WTC11 (cell line): ENCODE data around the gene NMBR. TPM values are rescaled to one million over a fixed set of nuclear protein-coding genes. Genes with fewer than 3 reads are reported as not detected.
A peak's percentile ranks its signal among the peaks of the same experiment; 100 is the strongest.

ENCODE experiments used
- ATAC-seq: fragments of 200-7000 bp; cut with Tn5 transposase; 2 replicates; pipeline ENCODE4 v1.10.0; 2021; ENCODE audit warnings: mild to moderate bottlenecking, moderate library complexity
- CTCF ChIA-PET: fragments of 300-600 bp; sonication (Branson Sonifier 250); formaldehyde crosslinking; loops from one replicate; lab custom pipeline; 2021; ENCODE audit warnings: antibody characterized with exemption; lab: Charles Lee
- POLR2A ChIA-PET: fragments of 350-600 bp; sonication (Branson Sonifier 250); formaldehyde crosslinking; loops from one replicate; lab custom pipeline; 2021; ENCODE audit warnings: antibody characterized with exemption; lab: Charles Lee
- DNase-seq: peaks from one replicate; pipeline ENCODE4 v3.0.0; 2021; ENCODE audit warnings: low spot score
- H3K27ac Mint-ChIP-seq: 2 replicates; pipeline ENCODE4 v1.8.0; 2021; ENCODE audit warnings: mixed read lengths
- H3K27me3 Mint-ChIP-seq: 2 replicates; pipeline ENCODE4 v1.8.0; 2021; ENCODE audit warnings: low read depth, mild to moderate bottlenecking, moderate library complexity, mixed read lengths
- H3K36me3 Mint-ChIP-seq: 2 replicates; pipeline ENCODE4 v1.8.0; 2021; ENCODE audit warnings: mixed read lengths
- H3K4me1 Mint-ChIP-seq: 2 replicates; pipeline ENCODE4 v1.8.0; 2022; ENCODE audit warnings: mixed read lengths
- H3K4me3 Mint-ChIP-seq: 2 replicates; pipeline ENCODE4 v1.8.0; 2021; ENCODE audit warnings: mild to moderate bottlenecking, moderate library complexity, mixed read lengths
- H3K9me3 Mint-ChIP-seq: 2 replicates; pipeline ENCODE4 v1.8.0; 2021; ENCODE audit warnings: mixed read lengths
- ATF1 ChIP-seq: sonication (generic); formaldehyde crosslinking; IDR thresholded peaks from 2 replicates; pipeline ENCODE4 v1.8.1; 2023; ENCODE audit warnings: mild to moderate bottlenecking, moderate library complexity, missing genetic modification reagents
- CBFB ChIP-seq: sonication (generic); formaldehyde crosslinking; IDR thresholded peaks from 2 replicates; pipeline ENCODE4 v1.8.1; 2022; ENCODE audit warnings: mild to moderate bottlenecking, low read depth, missing genetic modification reagents
- CREB1 ChIP-seq: sonication (generic); formaldehyde crosslinking; IDR thresholded peaks from 2 replicates; pipeline ENCODE4 v1.8.0; 2023; ENCODE audit warnings: mild to moderate bottlenecking, missing genetic modification reagents
- EMX1 ChIP-seq: fragments of 250-450 bp; sonication (Bioruptor Pico); IDR thresholded peaks from 2 replicates; pipeline ENCODE4 v1.8.0; 2021; ENCODE audit warnings: mild to moderate bottlenecking
- FOXK1 ChIP-seq: sonication (generic); formaldehyde crosslinking; IDR thresholded peaks from 2 replicates; pipeline ENCODE4 v1.8.0; 2022; ENCODE audit warnings: mild to moderate bottlenecking, moderate library complexity, missing genetic modification reagents
- GRHL2 ChIP-seq: fragments of 250-450 bp; sonication (Bioruptor Pico); IDR thresholded peaks from 2 replicates; pipeline ENCODE4 v1.8.0; 2022; ENCODE audit warnings: mild to moderate bottlenecking, moderate library complexity; ENCODE audit not compliant: insufficient replicate concordance, severe bottlenecking
- HMGA2 ChIP-seq: fragments of 250-450 bp; sonication (Bioruptor Pico); IDR thresholded peaks from 2 replicates; pipeline ENCODE4 v1.4.0; 2021; ENCODE audit warnings: mild to moderate bottlenecking, moderate library complexity
- JUN ChIP-seq: sonication (generic); formaldehyde crosslinking; IDR thresholded peaks from 2 replicates; pipeline ENCODE4 v1.8.0; 2023; ENCODE audit warnings: mild to moderate bottlenecking, missing genetic modification reagents
- MXD4 ChIP-seq: fragments of 250-450 bp; sonication (Bioruptor Pico); IDR thresholded peaks from 2 replicates; pipeline ENCODE4 v1.8.0; 2021; ENCODE audit warnings: mild to moderate bottlenecking, moderate library complexity, borderline replicate concordance
- OVOL2 ChIP-seq: fragments of 250-450 bp; sonication (Bioruptor Pico); IDR thresholded peaks from 2 replicates; pipeline ENCODE4 v1.9.0; 2021; ENCODE audit warnings: mild to moderate bottlenecking, borderline replicate concordance
- SMAD3 ChIP-seq: sonication (generic); formaldehyde crosslinking; IDR thresholded peaks from 2 replicates; pipeline ENCODE4 v1.8.0; 2022; ENCODE audit warnings: missing genetic modification reagents, mild to moderate bottlenecking, borderline replicate concordance
- TEAD1 ChIP-seq: sonication (generic); formaldehyde crosslinking; IDR thresholded peaks from 2 replicates; pipeline ENCODE4 v1.8.0; 2022; ENCODE audit warnings: mild to moderate bottlenecking, missing genetic modification reagents
- TEAD4 ChIP-seq: sonication (generic); formaldehyde crosslinking; IDR thresholded peaks from 2 replicates; pipeline ENCODE4 v1.8.0; 2022; ENCODE audit warnings: mild to moderate bottlenecking, missing genetic modification reagents
- ZNF121 ChIP-seq: sonication (generic); formaldehyde crosslinking; IDR thresholded peaks from 2 replicates; pipeline ENCODE4 v1.8.0; 2023; ENCODE audit warnings: missing genetic modification reagents
- ZNF138 ChIP-seq: sonication (generic); formaldehyde crosslinking; conservative IDR thresholded peaks from 2 replicates; pipeline ENCODE4 v1.8.1; 2022; ENCODE audit warnings: mild to moderate bottlenecking, moderate library complexity, missing genetic modification reagents
- ZNF219 ChIP-seq: sonication (generic); formaldehyde crosslinking; IDR thresholded peaks from 2 replicates; pipeline ENCODE4 v1.8.0; 2023; ENCODE audit warnings: missing genetic modification reagents, mild to moderate bottlenecking, borderline replicate concordance
- ZNF423 ChIP-seq: fragments of 250-450 bp; sonication (Bioruptor Pico); IDR thresholded peaks from 2 replicates; pipeline ENCODE4 v2.1.2; 2022; ENCODE audit warnings: mild to moderate bottlenecking, moderate library complexity
- total RNA-seq: library from RNA; stranded (reverse); gene quantifications from 3 replicates; pipeline ENCODE4 v1.2.3, GENCODE V29; 2021
- TF ChIP-seq, protein P1 (sequence below): sonication (generic); formaldehyde crosslinking; IDR thresholded peaks from 2 replicates; pipeline ENCODE4 v1.8.0; 2023; ENCODE audit warnings: missing genetic modification reagents
- TF ChIP-seq, protein P2 (sequence below): sonication (generic); formaldehyde crosslinking; IDR thresholded peaks from 2 replicates; pipeline ENCODE4 v1.8.0; 2022; ENCODE audit warnings: mild to moderate bottlenecking, missing genetic modification reagents
- TF ChIP-seq, protein P3 (sequence below): fragments of 250-450 bp; sonication (Bioruptor Pico); IDR thresholded peaks from 2 replicates; pipeline ENCODE4 v1.9.0; 2021; ENCODE audit warnings: mild to moderate bottlenecking
- TF ChIP-seq, protein P4 (sequence below): fragments of 200-600 bp; IDR thresholded peaks from 2 replicates; pipeline ENCODE4 v1.8.0; 2022; ENCODE audit warnings: antibody characterized with exemption
- TF ChIP-seq, protein P5 (sequence below): sonication (generic); formaldehyde crosslinking; IDR thresholded peaks from 2 replicates; pipeline ENCODE4 v1.8.0; 2022; ENCODE audit warnings: mild to moderate bottlenecking, missing genetic modification reagents
- TF ChIP-seq, protein P6 (sequence below): fragments of 250-450 bp; sonication (Bioruptor Pico); IDR thresholded peaks from 2 replicates; pipeline ENCODE4 v2.1.2; 2022; ENCODE audit warnings: mild to moderate bottlenecking, moderate library complexity
- TF ChIP-seq, protein P7 (sequence below): sonication (generic); formaldehyde crosslinking; IDR thresholded peaks from 2 replicates; pipeline ENCODE4 v1.8.1; 2022; ENCODE audit warnings: low read depth, missing genetic modification reagents, borderline replicate concordance

NMBR gene
- total RNA-seq, 1 experiment from 2014 or later = not detected

DNA sequence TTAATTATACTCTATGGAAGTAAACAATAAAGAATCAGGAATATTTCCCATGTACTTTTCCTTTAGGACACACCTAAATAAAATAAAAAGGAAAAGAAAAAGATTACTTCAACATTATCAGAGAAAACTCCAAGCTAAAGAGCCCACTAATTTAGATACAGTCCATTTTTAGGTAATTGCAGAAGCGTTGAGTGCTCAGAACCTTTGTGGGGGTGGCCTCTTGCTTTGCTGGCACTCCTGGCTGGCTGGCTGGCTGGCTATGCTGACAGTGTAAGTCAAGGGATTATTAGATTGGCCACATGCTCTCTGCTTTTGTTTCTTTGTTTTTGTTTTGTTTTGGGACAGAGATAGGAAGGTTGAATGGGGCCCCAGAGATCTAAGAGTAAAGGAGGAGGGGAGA is 14.3 kb downstream of the NMBR start, which contains the start of gene GJE1:
GJE1 (plus strand) TSS at position 301 of the 400 bp plus-strand sequence. CDS start 234 bp downstream, outside the sequence.
- TF ChIP-seq ZNF423 (CRISPR knock-in tag) (no peak), ZNF121 (CRISPR knock-in tag) (no peak), FOXK1 (no peak), CREB1 (CRISPR knock-in tag) (no peak), ZNF219 (CRISPR knock-in tag) (no peak), GRHL2 (CRISPR knock-in tag) (no peak), OVOL2 (CRISPR knock-in tag) (no peak), ATF1 (no peak), TEAD4 (CRISPR knock-in tag) (no peak), ZNF138 (CRISPR knock-in tag) (no peak), MXD4 (CRISPR knock-in tag) (no peak), TEAD1 (CRISPR knock-in tag) (no peak)
- TF ChIP-seq, protein P1, sequence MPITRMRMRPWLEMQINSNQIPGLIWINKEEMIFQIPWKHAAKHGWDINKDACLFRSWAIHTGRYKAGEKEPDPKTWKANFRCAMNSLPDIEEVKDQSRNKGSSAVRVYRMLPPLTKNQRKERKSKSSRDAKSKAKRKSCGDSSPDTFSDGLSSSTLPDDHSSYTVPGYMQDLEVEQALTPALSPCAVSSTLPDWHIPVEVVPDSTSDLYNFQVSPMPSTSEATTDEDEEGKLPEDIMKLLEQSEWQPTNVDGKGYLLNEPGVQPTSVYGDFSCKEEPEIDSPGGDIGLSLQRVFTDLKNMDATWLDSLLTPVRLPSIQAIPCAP (CRISPR knock-in tag) = no peak
- TF ChIP-seq, protein P2, sequence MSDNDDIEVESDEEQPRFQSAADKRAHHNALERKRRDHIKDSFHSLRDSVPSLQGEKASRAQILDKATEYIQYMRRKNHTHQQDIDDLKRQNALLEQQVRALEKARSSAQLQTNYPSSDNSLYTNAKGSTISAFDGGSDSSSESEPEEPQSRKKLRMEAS (CRISPR knock-in tag) = no peak
- TF ChIP-seq, protein P3, sequence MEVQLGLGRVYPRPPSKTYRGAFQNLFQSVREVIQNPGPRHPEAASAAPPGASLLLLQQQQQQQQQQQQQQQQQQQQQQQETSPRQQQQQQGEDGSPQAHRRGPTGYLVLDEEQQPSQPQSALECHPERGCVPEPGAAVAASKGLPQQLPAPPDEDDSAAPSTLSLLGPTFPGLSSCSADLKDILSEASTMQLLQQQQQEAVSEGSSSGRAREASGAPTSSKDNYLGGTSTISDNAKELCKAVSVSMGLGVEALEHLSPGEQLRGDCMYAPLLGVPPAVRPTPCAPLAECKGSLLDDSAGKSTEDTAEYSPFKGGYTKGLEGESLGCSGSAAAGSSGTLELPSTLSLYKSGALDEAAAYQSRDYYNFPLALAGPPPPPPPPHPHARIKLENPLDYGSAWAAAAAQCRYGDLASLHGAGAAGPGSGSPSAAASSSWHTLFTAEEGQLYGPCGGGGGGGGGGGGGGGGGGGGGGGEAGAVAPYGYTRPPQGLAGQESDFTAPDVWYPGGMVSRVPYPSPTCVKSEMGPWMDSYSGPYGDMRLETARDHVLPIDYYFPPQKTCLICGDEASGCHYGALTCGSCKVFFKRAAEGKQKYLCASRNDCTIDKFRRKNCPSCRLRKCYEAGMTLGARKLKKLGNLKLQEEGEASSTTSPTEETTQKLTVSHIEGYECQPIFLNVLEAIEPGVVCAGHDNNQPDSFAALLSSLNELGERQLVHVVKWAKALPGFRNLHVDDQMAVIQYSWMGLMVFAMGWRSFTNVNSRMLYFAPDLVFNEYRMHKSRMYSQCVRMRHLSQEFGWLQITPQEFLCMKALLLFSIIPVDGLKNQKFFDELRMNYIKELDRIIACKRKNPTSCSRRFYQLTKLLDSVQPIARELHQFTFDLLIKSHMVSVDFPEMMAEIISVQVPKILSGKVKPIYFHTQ (CRISPR knock-in tag) = no peak
- H3K4me3 Mint-ChIP-seq = no peak within 1 kb of the TSS
- no peaks in the 10 kb centered on the region for H3K9me3 Mint-ChIP-seq
- H3K27me3 Mint-ChIP-seq = peaks cover 2% of the 10 kb centered on the region; the same call in 1 of the 2 replicates
- no peak within 1 kb of the TSS for H3K27ac Mint-ChIP-seq
- ATAC-seq (peak; percentile 55), DNase-seq (no peak)
- H3K4me1 Mint-ChIP-seq = peaks cover 8% of the 10 kb centered on the region
- POLR2A ChIA-PET = no interaction called here
- CTCF ChIA-PET = no interaction called here
- H3K36me3 Mint-ChIP-seq = no peaks in the 10 kb centered on the region

DNA sequence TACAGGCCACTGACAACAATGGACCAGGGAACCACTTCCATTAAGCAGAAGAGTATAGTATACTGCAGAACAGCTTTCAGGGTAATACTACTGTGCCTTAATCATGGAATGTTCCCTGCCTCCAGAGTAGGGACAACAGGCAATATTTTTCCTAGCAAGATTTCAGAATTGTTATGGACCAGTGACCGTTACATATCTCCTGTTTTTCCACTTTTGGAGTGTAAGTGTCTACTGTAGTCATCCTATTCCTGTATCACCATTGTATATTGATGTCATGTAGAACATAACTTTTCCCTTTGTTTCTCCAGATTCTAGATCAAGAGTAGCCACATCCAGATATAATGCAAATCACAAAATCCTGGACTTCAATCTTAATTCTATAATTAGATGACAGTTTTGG is 16.1 kb downstream of the NMBR start:
- H3K4me1 Mint-ChIP-seq = peaks cover 8% of the 10 kb centered on the region
- ATAC-seq (no peak), DNase-seq (no peak)
- H3K27ac Mint-ChIP-seq = no peak overlapping the region
- POLR2A ChIA-PET = no interaction called here
- H3K27me3 Mint-ChIP-seq = no peaks in the 10 kb centered on the region
- no peaks in the 10 kb centered on the region for H3K36me3 Mint-ChIP-seq
- CTCF ChIA-PET = no interaction called here
- no peaks in the 10 kb centered on the region for H3K9me3 Mint-ChIP-seq
- TF ChIP-seq, protein P4, sequence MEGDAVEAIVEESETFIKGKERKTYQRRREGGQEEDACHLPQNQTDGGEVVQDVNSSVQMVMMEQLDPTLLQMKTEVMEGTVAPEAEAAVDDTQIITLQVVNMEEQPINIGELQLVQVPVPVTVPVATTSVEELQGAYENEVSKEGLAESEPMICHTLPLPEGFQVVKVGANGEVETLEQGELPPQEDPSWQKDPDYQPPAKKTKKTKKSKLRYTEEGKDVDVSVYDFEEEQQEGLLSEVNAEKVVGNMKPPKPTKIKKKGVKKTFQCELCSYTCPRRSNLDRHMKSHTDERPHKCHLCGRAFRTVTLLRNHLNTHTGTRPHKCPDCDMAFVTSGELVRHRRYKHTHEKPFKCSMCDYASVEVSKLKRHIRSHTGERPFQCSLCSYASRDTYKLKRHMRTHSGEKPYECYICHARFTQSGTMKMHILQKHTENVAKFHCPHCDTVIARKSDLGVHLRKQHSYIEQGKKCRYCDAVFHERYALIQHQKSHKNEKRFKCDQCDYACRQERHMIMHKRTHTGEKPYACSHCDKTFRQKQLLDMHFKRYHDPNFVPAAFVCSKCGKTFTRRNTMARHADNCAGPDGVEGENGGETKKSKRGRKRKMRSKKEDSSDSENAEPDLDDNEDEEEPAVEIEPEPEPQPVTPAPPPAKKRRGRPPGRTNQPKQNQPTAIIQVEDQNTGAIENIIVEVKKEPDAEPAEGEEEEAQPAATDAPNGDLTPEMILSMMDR = no peak
- TF ChIP-seq JUN = no peak
- no peak overlapping the region for H3K4me3 Mint-ChIP-seq

DNA sequence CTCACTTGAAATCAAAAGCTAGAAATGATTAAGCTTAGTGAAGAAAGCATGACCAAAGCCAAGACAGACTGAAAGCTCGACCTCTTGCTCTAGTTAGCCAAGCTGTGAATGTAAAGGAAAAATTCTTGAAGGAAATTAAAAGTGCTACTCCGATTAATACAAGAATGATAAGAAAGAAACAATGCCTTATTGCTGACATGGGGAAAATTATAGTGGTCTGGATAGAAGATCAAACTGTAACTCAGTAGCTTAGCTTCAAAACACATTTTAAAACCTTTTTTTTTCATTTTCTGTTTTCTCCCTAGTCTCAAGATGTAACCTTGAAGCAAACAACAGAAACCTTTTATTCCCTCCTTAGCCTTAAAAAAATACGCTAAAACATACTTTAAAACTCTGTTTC is 25.6 kb downstream of the NMBR start:
- Mint-ChIP-seq H3K4me1 (no peaks in the 10 kb centered on the region), H3K9me3 (no peaks in the 10 kb centered on the region), H3K27ac (no peak overlapping the region), H3K36me3 (no peaks in the 10 kb centered on the region), H3K4me3 (no peak overlapping the region), H3K27me3 (no peaks in the 10 kb centered on the region)
- no peak for DNase-seq
- CTCF ChIA-PET = interaction anchor here (0.9 to 1.7 kb wide), 2 partner anchors 86 to 132 kb away, joined by 3 read pairs; no protein-coding TSS in a partner anchor
- POLR2A ChIA-PET = no interaction called here
- ATAC-seq = no peak
- TF ChIP-seq EMX1 (CRISPR knock-in tag) = no peak
- TF ChIP-seq JUN = no peak
- TF ChIP-seq, protein P5, sequence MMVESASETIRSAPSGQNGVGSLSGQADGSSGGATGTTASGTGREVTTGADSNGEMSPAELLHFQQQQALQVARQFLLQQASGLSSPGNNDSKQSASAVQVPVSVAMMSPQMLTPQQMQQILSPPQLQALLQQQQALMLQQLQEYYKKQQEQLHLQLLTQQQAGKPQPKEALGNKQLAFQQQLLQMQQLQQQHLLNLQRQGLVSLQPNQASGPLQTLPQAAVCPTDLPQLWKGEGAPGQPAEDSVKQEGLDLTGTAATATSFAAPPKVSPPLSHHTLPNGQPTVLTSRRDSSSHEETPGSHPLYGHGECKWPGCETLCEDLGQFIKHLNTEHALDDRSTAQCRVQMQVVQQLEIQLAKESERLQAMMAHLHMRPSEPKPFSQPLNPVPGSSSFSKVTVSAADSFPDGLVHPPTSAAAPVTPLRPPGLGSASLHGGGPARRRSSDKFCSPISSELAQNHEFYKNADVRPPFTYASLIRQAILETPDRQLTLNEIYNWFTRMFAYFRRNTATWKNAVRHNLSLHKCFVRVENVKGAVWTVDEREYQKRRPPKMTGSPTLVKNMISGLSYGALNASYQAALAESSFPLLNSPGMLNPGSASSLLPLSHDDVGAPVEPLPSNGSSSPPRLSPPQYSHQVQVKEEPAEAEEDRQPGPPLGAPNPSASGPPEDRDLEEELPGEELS (CRISPR knock-in tag) = no peak
- TF ChIP-seq, protein P6, sequence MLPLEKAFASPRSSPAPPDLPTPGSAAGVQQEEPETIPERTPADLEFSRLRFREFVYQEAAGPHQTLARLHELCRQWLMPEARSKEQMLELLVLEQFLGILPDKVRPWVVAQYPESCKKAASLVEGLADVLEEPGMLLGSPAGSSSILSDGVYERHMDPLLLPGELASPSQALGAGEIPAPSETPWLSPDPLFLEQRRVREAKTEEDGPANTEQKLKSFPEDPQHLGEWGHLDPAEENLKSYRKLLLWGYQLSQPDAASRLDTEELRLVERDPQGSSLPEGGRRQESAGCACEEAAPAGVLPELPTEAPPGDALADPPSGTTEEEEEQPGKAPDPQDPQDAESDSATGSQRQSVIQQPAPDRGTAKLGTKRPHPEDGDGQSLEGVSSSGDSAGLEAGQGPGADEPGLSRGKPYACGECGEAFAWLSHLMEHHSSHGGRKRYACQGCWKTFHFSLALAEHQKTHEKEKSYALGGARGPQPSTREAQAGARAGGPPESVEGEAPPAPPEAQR (CRISPR knock-in tag) = no peak
- no peak for TF ChIP-seq TEAD4 (CRISPR knock-in tag)
- TF ChIP-seq, protein P7, sequence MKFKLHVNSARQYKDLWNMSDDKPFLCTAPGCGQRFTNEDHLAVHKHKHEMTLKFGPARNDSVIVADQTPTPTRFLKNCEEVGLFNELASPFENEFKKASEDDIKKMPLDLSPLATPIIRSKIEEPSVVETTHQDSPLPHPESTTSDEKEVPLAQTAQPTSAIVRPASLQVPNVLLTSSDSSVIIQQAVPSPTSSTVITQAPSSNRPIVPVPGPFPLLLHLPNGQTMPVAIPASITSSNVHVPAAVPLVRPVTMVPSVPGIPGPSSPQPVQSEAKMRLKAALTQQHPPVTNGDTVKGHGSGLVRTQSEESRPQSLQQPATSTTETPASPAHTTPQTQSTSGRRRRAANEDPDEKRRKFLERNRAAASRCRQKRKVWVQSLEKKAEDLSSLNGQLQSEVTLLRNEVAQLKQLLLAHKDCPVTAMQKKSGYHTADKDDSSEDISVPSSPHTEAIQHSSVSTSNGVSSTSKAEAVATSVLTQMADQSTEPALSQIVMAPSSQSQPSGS (CRISPR knock-in tag) = no peak
- no peak for TF ChIP-seq SMAD3 (CRISPR knock-in tag)
- no peak for TF ChIP-seq HMGA2
- no peak for TF ChIP-seq CBFB
